ENCODE data around the gene BIN2.

Gene BIN2

DNA sequence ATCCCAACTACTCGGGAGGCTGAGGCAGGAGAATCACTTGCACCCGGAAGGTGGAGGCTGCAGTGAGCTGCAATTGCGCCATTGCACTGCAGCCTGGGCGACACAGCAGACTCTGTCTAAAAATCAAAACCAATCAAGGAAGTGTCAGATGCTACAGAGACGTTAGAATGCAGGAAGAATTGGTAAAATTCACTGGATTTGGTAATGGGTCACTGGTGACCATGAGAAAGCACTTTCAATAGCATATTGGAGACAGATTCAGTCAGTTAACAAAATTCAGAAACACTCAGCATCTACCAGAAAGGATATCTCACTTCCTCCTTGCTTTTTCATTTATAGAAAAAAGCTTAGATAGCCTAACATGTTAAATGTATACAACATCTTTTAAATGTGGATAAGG, 17.5 kb downstream of the BIN2 start:
- TF ChIP-seq GATA2 (IDR thresholded peaks at IDR 0.05; ENCODE audit: low read depth, low read length) = no peak
- TF ChIP-seq GATA3 (IDR thresholded peaks at IDR 0.05; ENCODE audit: low read depth, low read length) = no peak

DNA sequence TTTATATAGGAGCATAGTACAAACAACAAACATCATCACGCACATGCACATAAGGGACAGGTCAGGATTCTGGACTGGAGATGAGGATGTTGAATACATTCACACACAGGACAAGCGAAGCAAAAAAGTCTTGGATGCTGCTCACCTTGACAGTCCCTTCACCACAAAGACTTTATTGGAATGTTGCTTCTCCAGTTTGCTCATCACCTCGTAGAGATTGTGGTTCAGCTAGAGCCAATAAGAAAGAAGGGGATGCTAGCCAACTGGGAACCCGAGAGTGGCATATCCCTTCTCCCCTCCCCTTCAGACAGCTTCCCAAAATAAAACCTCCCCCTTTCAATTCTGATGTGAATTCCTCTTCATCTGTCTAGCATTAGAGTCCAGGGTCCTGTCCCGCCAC, 28.3 kb downstream of the BIN2 start:
- TF ChIP-seq GATA3 (IDR thresholded peaks at IDR 0.05; ENCODE audit: low read depth, low read length) (no peak), GATA2 (IDR thresholded peaks at IDR 0.05; ENCODE audit: low read depth, low read length) (no peak)

DNA sequence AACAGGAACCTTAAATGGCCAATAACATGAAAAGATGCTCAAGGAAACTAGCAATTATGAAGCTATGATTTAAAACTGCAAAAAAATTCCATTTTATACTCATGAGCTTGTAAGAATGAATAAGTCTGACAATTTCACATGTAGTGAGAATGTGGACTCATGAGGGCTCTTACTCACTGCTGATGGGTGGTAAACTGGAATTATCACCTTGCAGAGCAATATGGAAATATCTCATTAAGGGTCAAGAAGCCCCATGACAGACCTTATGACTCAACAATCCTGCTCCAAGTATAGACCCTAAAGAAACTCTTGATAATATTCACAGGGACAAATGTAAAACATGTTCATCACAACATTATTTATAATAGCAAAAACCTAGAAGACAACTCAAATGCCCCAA, 30.3 kb downstream of the BIN2 start:
- TF ChIP-seq GATA2 (IDR thresholded peaks at IDR 0.05; ENCODE audit: low read depth, low read length) (no peak), GATA3 (IDR thresholded peaks at IDR 0.05; ENCODE audit: low read depth, low read length) (no peak)

DNA sequence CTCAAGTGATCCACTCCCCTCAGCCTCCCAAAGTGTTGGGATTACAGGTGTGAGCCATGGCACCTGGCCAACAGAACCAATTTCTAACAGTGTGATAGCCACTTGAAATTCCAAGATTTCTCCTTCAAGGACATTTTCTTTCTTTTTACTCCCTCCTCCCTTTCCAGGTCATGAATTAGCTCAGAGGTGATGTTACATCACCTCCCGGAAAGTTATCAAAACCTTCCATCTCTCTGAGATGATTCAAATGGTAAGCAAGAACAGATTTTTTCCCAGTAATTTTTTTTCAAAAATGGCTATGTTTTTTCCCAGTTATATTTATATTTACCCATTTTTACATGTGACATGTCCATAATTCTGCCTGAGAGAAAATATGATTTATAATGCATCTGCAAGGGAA, 38.1 kb downstream of the BIN2 start:
- TF ChIP-seq GATA2 (IDR thresholded peaks at IDR 0.05; ENCODE audit: low read depth, low read length) = no peak

DNA sequence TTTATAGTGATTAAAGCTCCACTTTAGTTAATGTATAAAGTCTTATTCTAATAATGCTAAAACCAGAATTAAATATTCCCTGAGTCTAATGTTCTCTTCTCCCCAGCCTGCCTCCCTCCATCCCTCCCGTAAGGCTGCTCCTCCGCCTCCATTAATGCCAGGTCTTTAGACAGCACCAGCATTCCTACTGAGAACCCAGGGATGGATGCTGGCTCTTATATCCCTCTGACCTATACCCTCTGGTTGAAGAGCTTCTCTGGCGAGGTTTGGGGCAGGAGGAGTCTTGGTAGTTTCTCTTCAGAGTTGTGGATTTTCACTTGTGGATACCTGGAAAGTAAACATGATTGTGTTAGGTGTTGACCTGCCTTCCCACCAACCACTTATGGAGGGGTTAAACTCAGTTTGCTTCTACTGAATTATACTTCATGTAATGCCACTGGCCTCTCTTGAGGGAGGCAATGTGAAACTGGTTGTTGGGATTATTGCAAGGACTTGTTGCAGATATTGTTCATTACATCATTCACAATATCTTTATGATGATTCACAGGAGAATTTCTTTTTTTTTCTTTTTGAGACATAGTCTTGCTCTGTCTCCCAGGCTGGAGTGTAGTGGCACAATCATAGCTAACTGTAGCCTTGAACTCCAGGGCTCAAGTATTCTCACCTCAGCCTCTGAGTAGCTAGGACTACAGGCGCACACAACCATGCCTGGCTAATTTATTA, 42.6 kb downstream of the BIN2 start:
- no peak for TF ChIP-seq GATA2 (IDR thresholded peaks at IDR 0.05; ENCODE audit: low read depth, low read length)
- TF ChIP-seq GATA3 (IDR thresholded peaks at IDR 0.05; ENCODE audit: low read depth, low read length) = no peak

DNA sequence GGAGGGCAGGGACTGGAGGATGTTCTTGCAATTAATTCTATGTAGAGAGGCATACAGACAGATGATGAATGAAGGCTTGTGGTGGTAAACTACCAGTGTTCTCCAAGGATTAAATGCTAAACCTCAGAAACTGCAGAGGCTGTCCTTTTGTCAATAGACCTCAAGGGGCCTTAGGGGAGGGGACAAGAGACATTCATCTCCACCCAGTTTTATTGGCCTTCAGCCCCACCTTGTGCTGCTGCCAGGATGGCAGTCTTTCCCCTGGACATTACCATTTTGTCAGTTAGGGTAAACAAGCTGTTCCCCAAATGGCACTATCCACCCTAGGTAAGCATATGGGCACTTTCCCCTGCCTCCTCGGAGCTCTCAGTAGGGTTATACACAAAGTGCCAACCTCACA, 48.9 kb downstream of the BIN2 start:
- no peak for TF ChIP-seq GATA2 (IDR thresholded peaks at IDR 0.05; ENCODE audit: low read depth, low read length)
- TF ChIP-seq GATA3 (IDR thresholded peaks at IDR 0.05; ENCODE audit: low read depth, low read length) = no peak

DNA sequence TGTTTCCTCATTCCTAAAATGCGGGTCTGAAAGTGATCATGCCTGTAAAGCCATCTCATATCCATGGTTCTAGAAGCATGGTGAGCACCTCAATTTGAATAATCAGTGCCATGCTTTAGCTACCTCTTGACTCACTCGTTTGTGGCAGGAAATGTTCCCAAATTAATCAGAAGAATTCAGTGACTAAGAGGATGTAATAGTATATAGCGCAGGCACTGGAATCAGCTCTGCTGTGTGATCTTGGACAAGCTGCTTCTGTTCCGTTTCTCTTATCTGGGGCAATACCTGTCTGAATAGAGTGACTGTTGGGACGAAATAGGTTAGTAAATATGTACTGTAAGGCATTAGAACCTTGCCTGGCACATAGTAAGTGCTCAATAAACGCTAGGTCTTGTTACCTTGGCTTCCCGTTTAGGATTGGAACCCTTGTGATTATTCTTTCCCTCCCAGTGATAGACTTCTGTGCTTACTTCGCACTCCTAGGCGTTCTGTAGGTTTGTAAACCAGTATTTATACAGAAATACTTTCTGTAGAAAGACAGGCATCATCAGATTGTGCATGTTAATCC, 52.9 kb downstream of the BIN2 start:
- TF ChIP-seq GATA2 (IDR thresholded peaks at IDR 0.05; ENCODE audit: low read depth, low read length) (no peak), GATA3 (IDR thresholded peaks at IDR 0.05; ENCODE audit: low read depth, low read length) (no peak)

DNA sequence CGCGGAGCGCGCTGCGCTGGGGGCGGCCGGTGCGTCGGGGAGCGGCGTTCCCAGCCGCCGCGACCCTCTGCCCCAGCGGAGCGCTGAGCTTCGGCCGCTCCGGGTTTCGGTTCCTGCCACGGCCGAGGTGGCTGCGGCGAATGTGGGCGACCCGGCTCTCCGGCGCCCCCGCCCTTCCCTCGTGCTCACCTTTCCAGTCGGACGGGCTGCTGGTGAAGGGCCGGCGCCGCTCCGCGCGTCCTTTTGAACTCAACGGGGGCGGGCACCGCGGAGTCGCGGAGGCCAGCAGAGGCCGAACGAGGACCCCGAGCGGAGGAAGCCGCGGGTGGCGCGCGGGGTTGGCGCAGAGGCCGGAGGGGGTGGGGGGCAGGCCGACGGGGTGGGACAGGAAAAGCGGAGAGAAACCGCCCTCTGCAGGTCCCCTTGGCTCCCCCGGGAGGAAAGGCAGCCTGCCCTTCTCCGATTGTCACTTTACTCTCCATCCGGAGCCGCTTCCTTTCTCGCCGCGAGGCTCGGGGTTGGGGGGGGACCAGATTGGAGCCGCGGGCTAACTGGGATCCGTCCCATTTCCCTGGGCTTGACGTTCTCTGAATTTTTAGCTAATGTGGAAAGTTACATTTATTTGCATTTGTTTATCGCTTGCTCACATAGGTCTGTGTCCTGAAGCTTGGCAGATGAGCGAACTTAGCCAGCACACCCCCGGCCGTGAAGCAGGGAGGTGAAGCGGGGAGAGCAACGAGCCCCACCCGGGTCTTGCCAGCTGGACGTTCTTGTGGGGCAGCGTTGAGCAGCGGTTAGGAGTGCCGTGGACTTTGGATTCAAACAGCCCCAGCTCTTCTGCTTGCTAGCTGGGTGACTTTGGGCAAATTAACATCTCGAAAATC, 53.7 kb downstream of the BIN2 start, which contains the start of gene SMAGP:
Gene SMAGP, minus strand, starts transcription at position 349 of the 884 bp plus-strand sequence. CDS start 1,137 bp downstream, outside the sequence.
- no peak for TF ChIP-seq GATA3 (IDR thresholded peaks at IDR 0.05; ENCODE audit: low read depth, low read length)
- no peak for TF ChIP-seq GATA2 (IDR thresholded peaks at IDR 0.05; ENCODE audit: low read depth, low read length)

DNA sequence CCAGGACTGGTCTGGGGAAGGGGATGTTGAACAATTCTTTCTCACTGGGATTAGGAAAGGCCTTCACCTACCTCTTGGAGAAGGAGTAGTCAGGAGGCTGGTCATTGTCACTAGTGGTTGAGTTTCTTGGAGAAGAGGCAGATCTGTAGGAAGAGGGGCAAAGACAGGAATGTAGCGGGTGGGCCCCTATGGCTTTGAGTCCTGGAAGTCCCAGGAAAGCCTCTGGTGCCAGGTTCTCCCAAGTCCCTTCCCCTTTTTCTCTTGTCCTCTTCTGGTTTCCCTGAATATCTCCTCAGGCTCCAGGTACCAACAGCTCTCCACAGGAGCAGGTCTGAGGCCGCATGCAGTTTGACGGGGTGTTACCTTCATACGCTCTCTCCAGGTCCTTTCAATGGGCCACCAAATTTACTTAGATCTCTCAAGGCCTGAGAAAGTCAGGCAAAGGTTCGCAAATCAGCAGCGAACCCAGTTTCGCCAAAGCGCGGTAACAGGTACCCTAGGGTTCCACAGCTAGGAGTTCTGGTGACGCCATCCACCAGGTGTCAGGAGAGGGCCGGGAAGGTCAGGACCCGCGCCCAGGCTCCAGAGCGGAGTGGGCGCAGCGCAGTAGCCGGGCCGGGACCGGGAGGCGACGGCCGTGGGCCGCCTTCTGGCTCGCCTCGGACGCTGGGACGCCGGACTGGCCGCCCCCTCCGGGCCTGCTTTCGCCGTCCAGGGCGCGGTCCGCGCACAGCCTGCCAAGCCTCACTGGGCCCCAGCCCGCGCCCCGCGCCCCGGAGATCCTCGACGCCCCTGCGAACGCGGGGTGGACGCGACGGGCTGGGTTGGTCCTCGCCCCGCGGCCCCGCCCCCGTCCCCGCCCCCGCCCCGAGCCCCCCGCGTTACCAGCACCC, 54.6 kb downstream of the BIN2 start:
- TF ChIP-seq GATA3 (IDR thresholded peaks at IDR 0.05; ENCODE audit: low read depth, low read length) (no peak), GATA2 (IDR thresholded peaks at IDR 0.05; ENCODE audit: low read depth, low read length) (no peak)

DNA sequence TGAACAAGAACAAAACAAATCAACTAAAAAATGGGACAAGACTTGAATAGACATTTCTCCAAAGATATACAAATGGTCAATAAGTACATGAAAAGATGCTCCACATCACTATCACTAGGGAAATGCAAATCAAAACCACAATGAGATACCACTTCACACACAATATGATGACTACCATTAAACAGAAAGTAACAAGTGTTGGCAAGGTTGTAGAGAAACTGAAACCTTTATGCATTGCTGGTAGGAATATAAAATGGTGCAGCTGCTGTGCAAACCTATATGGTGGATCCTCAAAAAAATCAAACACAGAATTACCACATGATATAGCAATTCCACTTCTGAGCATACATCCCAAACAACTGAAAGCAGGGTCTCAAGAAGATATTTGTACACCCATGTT, 59.0 kb downstream of the BIN2 start:
- TF ChIP-seq GATA2 (IDR thresholded peaks at IDR 0.05; ENCODE audit: low read depth, low read length) = no peak
- no peak for TF ChIP-seq GATA3 (IDR thresholded peaks at IDR 0.05; ENCODE audit: low read depth, low read length)

DNA sequence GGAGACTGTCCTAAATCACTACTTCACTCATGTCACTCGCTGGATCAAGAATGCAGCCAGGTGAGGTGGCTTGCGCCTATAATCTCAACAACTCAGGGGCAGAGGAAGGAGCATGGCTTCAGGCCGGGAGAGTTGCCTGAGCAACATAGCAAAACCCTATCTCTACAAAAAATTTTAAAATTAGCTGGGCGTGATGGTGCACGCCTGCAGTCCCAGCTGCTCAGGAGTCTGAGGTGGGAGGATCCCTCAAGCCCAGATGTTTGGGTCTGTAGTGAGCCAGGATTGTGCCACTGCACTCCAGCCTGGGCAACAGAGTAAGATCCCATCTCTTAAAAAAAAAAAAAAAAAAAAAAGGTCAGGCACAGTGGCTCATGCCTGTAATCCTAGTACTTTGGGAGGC, 59.7 kb downstream of the BIN2 start:
- TF ChIP-seq GATA2 (IDR thresholded peaks at IDR 0.05; ENCODE audit: low read depth, low read length) (no peak), GATA3 (IDR thresholded peaks at IDR 0.05; ENCODE audit: low read depth, low read length) (no peak)

DNA sequence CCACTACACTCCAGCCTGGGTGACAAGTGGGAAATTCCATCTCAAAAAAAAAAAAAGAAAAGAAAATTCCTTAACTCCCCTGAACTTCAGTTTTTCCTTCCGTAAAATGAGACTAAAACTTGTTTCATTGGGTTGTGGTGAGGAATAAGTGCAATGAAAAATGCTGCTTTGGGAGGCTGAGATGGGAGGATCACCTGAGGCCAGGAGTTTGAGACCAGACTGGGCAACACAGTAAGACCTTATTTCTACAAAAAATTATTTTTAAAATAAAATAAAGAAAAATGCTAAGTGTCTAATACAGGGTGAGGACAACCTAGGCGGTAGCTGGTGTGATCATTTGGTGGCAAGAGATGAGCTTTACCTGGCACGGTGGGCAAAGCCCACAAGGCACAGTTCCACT, 60.6 kb downstream of the BIN2 start:
- TF ChIP-seq GATA2 (IDR thresholded peaks at IDR 0.05; ENCODE audit: low read depth, low read length) = no peak

DNA sequence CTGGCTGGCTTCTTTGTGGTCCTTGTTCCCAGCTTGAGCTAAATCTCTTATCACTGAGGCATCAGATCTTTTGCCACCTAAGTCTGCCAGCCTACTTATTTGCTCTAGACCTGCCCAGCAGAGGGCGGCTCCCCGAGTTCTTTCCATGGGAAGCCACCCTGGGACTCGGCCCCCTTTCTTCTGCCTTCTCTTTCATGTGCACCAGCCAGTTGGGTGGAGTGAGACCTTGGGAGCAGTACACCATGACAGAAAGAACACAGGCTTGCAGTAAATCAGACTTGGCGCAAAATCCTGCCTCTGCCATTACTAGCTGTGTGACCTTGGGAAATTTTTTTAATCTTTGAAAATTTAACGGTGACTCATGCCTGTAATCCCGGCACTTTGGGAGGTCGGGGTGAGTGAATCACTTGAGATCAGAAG, 61.2 kb downstream of the BIN2 start:
- TF ChIP-seq GATA3 (IDR thresholded peaks at IDR 0.05; ENCODE audit: low read depth, low read length) (no peak), GATA2 (IDR thresholded peaks at IDR 0.05; ENCODE audit: low read depth, low read length) (no peak)

DNA sequence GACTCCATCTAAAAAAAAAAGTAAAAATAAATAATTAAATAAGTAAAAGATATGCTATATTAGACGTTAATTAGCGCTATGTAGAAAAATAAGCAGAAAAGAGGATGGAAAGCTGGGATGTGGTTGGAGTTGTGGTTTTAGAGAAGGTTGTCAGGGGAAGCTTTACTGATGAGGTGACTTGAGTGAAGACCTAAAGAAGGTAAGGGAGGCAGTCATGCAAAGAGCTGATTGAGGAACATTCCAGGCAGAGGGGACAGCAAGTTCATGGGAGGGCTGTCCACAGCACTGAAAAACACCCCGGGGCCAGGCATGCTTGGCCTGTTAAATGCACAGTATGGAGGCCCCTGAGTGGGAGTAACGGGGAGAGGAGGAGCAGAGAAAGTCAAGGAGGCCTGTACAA, 69.4 kb downstream of the BIN2 start:
- no peak for TF ChIP-seq GATA3 (IDR thresholded peaks at IDR 0.05; ENCODE audit: low read depth, low read length)
- TF ChIP-seq GATA2 (IDR thresholded peaks at IDR 0.05; ENCODE audit: low read depth, low read length) = no peak
